ENCODE results near the gene TMEM132C. TPM values are rescaled to one million over a fixed set of nuclear protein-coding genes. Genes with fewer than 3 reads are reported as not detected.
A peak's percentile ranks its signal among the peaks of the same experiment; 100 is the strongest.

TMEM132C gene
- total RNA-seq, 1 experiment from 2014 or later: 0.14 TPM

DNA sequence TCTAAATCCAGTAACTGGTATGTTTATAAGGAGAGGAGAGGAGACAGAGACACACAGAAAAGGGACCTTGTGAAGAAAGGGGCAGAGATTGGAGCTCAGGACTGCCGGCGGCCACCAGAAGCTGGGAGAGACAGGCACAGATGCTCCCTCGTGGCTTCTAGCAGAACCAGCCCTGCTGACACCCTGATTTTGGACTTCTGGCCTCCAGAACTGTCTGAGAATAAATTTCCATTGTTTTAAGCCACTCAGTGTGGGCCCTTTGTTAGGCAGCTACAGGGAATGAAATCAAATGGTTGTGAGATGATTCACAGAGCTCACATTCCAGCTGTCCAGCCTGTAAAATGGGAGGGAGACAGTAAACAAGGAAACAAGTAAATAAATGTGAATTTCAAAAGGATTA lies 47.6 kb downstream of the TMEM132C start:
- no peak for DNase-seq
- Histone ChIP-seq H3K27me3 (ENCODE audit: control insufficient read depth, insufficient read depth, low read length) (no peaks in the 10 kb centered on the region), H3K4me3 (ENCODE audit: insufficient read depth, low read depth, low read length) (no peak overlapping the region), H3K36me3 (replicated peaks; ENCODE audit: control insufficient read depth, insufficient read depth, low read length) (no peaks in the 10 kb centered on the region)

GRCh38 chr12:128316078-128316477 lies 49.1 kb downstream of the TMEM132C start:
- Histone ChIP-seq H3K36me3 (replicated peaks; ENCODE audit: control insufficient read depth, insufficient read depth, low read length) (no peaks in the 10 kb centered on the region), H3K27me3 (ENCODE audit: control insufficient read depth, insufficient read depth, low read length) (no peaks in the 10 kb centered on the region)
- DNase-seq: no peak

DNA sequence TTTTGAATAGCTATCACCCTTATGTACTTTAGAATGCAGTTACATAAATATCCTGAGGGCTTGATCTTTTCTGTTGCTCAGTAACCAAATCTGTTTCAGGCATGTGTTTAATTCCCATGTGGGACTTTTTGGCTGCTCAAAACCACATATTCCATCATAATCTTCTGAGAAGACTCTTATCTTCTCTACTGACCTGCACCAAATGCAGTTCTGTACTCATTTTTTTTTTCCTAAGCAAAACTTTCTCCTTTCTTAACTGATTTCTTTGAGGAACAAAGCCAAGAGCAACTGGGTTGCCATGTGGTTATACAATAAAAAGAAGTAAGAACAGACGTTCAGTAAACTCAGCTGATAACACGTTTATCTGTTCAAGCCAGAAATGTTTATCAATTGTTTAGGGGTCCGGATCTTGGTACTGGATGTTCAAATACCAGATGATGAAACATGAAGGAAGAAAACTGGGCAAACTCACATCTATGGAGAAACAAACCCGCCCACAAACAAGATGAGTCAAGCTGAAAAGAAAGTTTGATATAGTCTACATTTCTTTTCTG lies 50.1 kb downstream of the TMEM132C start:
- no peak for DNase-seq
- no peaks in the 10 kb centered on the region for H3K36me3 ChIP-seq (replicated peaks; ENCODE audit: control insufficient read depth, insufficient read depth, low read length)
- H3K4me3 ChIP-seq (ENCODE audit: insufficient read depth, low read depth, low read length): no peak overlapping the region
- H3K27me3 ChIP-seq (ENCODE audit: control insufficient read depth, insufficient read depth, low read length): no peaks in the 10 kb centered on the region

More at GRCh38 chr12:128316078-128316477, 49.1 kb downstream of the TMEM132C start:
- H3K4me3 ChIP-seq (ENCODE audit: insufficient read depth, low read depth, low read length): no peak overlapping the region

GRCh38 chr12:128318341-128318740 lies 51.4 kb downstream of the TMEM132C start:
- Histone ChIP-seq H3K36me3 (replicated peaks; ENCODE audit: control insufficient read depth, insufficient read depth, low read length) (no peaks in the 10 kb centered on the region), H3K4me3 (ENCODE audit: insufficient read depth, low read depth, low read length) (no peak overlapping the region), H3K27me3 (ENCODE audit: control insufficient read depth, insufficient read depth, low read length) (no peaks in the 10 kb centered on the region)
- DNase-seq: no peak

DNA sequence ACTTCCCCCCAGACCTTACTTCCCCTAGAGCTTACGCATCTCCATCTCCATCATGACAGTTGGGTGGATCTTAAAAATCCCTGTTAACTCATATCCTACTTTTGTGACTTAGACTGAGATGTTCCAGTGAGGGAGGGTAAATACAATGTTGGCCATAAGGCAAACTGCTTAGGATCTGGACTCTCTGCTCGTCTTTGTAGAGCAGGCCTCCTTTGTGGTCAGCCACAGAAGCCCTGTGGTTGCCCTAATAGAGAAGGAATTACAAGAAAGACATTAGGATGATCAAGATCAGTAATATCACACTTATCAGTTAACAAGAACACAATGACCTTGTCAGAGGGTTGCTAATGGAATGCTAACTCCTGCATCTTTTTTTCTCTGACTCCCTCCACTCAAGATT lies 52.0 kb downstream of the TMEM132C start:
- no peak for DNase-seq
- H3K4me3 ChIP-seq (ENCODE audit: insufficient read depth, low read depth, low read length): no peak overlapping the region

GRCh38 chr12:128322341-128322740 lies 55.4 kb downstream of the TMEM132C start:
- no peaks in the 10 kb centered on the region for H3K36me3 ChIP-seq (replicated peaks; ENCODE audit: control insufficient read depth, insufficient read depth, low read length)
- H3K4me3 ChIP-seq (ENCODE audit: insufficient read depth, low read depth, low read length): no peak overlapping the region
- DNase-seq: no peak
- no peaks in the 10 kb centered on the region; the same call in 1 of the 2 replicates for H3K27me3 ChIP-seq (ENCODE audit: control insufficient read depth, insufficient read depth, low read length)

More for the DNA sequence above, 52.0 kb downstream of the TMEM132C start:
- Histone ChIP-seq H3K36me3 (replicated peaks; ENCODE audit: control insufficient read depth, insufficient read depth, low read length) (no peaks in the 10 kb centered on the region), H3K27me3 (ENCODE audit: control insufficient read depth, insufficient read depth, low read length) (no peaks in the 10 kb centered on the region; the same call in 1 of the 2 replicates)

DNA sequence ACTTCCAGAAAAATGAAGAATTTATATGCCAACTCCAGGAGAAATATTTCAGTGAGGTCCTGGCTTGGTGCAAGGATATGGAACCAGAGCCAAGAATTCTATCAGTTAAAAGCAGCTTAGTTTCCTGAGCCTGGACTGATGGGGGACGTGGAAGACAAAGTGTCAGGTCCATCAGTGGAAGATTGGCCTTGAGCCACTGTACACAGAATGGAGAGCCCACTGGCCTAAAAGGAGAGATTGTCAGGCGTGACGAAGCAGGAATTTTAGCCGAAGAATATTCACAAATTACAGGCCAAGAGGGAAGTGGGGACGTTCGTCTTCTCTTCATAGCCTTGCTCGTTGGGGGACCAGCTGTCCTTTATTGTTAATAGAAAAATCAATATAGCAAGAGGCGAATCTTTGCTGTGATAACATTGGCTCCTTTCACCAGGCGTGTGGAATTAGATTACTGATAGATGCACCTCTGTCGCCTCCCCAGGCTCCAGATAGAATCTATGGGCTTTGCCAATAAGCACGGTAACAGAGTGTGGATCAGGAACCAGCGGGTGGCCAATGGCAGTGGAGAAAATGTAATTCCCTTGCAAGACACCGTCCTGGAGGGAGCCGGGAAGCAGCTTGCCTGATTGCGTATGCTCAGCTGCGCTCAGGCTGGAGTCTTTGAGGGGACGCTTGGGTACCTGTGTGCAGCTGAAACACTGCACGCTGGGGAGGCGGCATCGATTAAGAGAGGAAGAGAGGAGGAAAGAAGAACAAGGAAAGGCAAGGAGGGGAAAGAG lies 56.4 kb downstream of the TMEM132C start:
- DNase-seq: no peak

DNA sequence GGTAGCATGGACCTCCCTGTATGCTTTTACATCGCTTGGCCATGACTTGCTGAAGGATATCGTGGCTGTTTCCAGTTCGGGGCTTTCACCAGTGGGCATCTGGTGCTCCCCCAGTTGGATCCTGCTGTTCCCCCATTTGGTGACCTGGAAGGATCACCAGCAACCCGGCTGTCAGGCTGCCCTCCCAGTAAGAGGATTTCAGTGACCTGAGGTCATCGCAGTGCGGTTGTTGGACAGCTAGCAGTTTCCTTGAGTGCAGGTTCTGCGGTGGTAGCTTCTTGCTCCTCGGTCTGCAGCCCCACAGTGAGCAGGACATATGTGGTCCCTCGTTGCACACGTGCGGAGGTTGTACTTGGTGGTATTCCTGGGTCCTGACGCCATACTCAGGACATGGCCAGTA lies 58.7 kb downstream of the TMEM132C start:
- no peaks in the 10 kb centered on the region for H3K36me3 ChIP-seq (replicated peaks; ENCODE audit: control insufficient read depth, insufficient read depth, low read length)
- H3K4me3 ChIP-seq (ENCODE audit: insufficient read depth, low read depth, low read length): no peak overlapping the region
- no peaks in the 10 kb centered on the region; the same call in 1 of the 2 replicates for H3K27me3 ChIP-seq (ENCODE audit: control insufficient read depth, insufficient read depth, low read length)
- DNase-seq: no peak

More for the DNA sequence above, 56.4 kb downstream of the TMEM132C start:
- Histone ChIP-seq H3K27me3 (ENCODE audit: control insufficient read depth, insufficient read depth, low read length) (no peaks in the 10 kb centered on the region; the same call in 1 of the 2 replicates), H3K4me3 (ENCODE audit: insufficient read depth, low read depth, low read length) (no peak overlapping the region), H3K36me3 (replicated peaks; ENCODE audit: control insufficient read depth, insufficient read depth, low read length) (no peaks in the 10 kb centered on the region)

DNA sequence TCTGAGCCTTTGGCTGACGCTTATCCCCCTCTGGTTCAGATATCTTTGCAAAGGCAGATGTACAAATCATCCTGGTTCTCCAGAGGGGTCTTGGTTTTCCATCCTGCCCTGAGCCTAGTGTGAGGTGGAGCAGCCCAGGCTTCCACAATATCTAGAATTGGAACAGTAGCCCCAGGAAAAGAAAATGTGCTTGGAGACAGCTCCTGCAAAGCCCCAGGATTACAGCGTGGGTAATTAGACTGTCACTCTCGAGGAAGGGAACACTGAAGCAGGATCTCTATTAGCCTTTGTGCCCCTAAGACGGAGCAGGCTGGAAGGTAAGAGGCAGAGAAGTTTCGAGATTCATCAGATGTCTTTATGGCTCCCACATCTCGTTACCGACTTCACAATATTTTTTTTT lies 59.4 kb downstream of the TMEM132C start:
- no peaks in the 10 kb centered on the region for H3K36me3 ChIP-seq (replicated peaks; ENCODE audit: control insufficient read depth, insufficient read depth, low read length)
- H3K4me3 ChIP-seq (ENCODE audit: insufficient read depth, low read depth, low read length): no peak overlapping the region
- H3K27me3 ChIP-seq (ENCODE audit: control insufficient read depth, insufficient read depth, low read length): no peaks in the 10 kb centered on the region; the same call in 1 of the 2 replicates
- DNase-seq: no peak

GRCh38 chr12:128328961-128329360 lies 62.0 kb downstream of the TMEM132C start:
- no peaks in the 10 kb centered on the region for H3K27me3 ChIP-seq (ENCODE audit: control insufficient read depth, insufficient read depth, low read length)
- DNase-seq: no peak
- H3K4me3 ChIP-seq (ENCODE audit: insufficient read depth, low read depth, low read length): no peak overlapping the region
- H3K36me3 ChIP-seq (replicated peaks; ENCODE audit: control insufficient read depth, insufficient read depth, low read length): no peaks in the 10 kb centered on the region

GRCh38 chr12:128336204-128337070 lies 69.5 kb downstream of the TMEM132C start:
- DNase-seq: no peak
- H3K27me3 ChIP-seq (ENCODE audit: control insufficient read depth, insufficient read depth, low read length): peaks cover 6% of the 10 kb centered on the region
- no peaks in the 10 kb centered on the region for H3K36me3 ChIP-seq (replicated peaks; ENCODE audit: control insufficient read depth, insufficient read depth, low read length)
- no peak overlapping the region for H3K4me3 ChIP-seq (ENCODE audit: insufficient read depth, low read depth, low read length)

- peaks cover 6% of the 10 kb centered on the region for H3K27me3 ChIP-seq (ENCODE audit: control insufficient read depth, insufficient read depth, low read length)
- no peak for DNase-seq
- H3K4me3 ChIP-seq (ENCODE audit: insufficient read depth, low read depth, low read length): no peak overlapping the region
- no peaks in the 10 kb centered on the region for H3K36me3 ChIP-seq (replicated peaks; ENCODE audit: control insufficient read depth, insufficient read depth, low read length)
Observed at GRCh38 chr12:128337071-128337345, 70.0 kb downstream of the TMEM132C start.

DNA sequence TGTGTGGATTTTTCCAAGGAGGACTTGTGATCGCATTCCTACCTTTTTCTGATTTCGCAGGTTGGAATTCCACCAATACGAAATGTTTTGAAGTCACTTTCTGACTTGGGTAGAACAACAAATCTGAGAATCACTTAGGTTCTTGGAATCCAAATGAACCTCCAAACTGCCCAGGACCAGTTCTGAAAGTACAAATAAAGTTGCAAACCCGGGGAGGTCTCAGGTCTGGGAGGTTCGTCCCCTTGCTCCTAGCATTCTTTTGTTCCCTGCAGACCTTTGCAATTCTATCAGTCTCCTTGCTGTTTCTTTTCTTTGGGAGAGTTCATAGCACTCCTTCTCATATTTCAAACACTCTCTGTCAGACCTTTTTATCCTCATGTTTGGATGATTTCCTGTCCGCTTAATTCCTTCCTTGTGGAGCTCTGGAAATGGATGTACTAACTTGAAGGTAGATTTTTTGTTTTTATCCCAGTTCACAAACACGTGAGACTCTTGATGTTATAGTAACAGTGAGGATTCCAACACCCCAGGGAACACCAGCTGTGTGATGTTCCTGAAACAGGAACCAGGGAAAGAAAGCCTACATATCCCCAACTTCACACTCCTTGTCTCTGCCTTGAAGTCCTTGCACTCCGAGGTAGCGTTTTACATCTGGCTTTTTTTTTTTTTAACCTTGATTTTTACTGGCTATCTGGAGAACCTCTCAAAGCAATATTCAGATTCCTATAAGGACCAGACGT lies 70.6 kb downstream of the TMEM132C start:
- peak; percentile 68 for DNase-seq
- no peak overlapping the region for H3K4me3 ChIP-seq (ENCODE audit: insufficient read depth, low read depth, low read length)

GRCh38 chr12:128338386-128339125 lies 71.6 kb downstream of the TMEM132C start:
- no peak overlapping the region for H3K4me3 ChIP-seq (ENCODE audit: insufficient read depth, low read depth, low read length)
- DNase-seq: no peak
- H3K27me3 ChIP-seq (ENCODE audit: control insufficient read depth, insufficient read depth, low read length): peaks cover 6% of the 10 kb centered on the region
- no peaks in the 10 kb centered on the region for H3K36me3 ChIP-seq (replicated peaks; ENCODE audit: control insufficient read depth, insufficient read depth, low read length)

More for the DNA sequence above, 70.6 kb downstream of the TMEM132C start:
- Histone ChIP-seq H3K27me3 (ENCODE audit: control insufficient read depth, insufficient read depth, low read length) (peaks cover 6% of the 10 kb centered on the region), H3K36me3 (replicated peaks; ENCODE audit: control insufficient read depth, insufficient read depth, low read length) (no peaks in the 10 kb centered on the region)
